Measurements from ENCODE around the gene PTTG1IP2. TPM values are rescaled to one million over a fixed set of nuclear protein-coding genes. Genes with fewer than 3 reads are reported as not detected.

Gene PTTG1IP2
- not detected in 5 replicates for total RNA-seq (2022; extraction: Qiagen RNA extraction)

DNA sequence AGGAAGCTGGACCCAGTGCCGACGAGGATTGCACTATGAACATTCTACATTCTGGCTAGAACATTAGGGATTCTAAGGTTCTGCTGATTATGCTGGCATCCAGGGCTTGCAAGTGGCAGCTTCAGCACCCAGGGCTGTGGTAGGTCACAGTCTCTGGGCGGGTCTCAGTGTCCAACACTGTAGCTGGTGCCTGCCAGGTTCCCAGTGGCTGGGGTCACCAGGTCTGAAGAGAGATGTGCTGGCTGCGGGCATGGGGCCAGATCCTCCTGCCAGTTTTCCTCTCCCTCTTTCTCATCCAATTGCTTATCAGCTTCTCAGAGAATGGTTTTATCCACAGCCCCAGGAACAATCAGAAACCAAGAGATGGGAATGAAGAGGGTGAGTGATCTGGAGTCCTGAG, at the start of gene PTTG1IP2:
Gene PTTG1IP2 (plus strand): TSS at position 86 of the 400 bp plus-strand sequence. CDS start 148 bp downstream, at position 234.

Other genes with a start within 250 kb of the PTTG1IP2 start
- gene CFAP69, start 224.5 kb upstream of the PTTG1IP2 start, total RNA-seq (2022; extraction: Qiagen RNA extraction), result 1.2 to 2.3 TPM (median 2.0 TPM) in 5 replicates
- gene FAM237B, start 148.3 kb upstream of the PTTG1IP2 start, total RNA-seq (2022; extraction: Qiagen RNA extraction), result 0.02 to 0.06 TPM (median 0.03 TPM) in 5 replicates
- 24.3 to 30.4 TPM (median 27.4 TPM) in 5 replicates for gene GTPBP10, start 122.9 kb upstream of the PTTG1IP2 start, total RNA-seq (2022; extraction: Qiagen RNA extraction)
- gene CLDN12, start 66.2 kb upstream of the PTTG1IP2 start, total RNA-seq (2022; extraction: Qiagen RNA extraction), result 24.1 to 37.5 TPM (median 31.6 TPM) in 5 replicates
- 0.07 to 0.61 TPM (median 0.13 TPM) in 5 replicates for gene CDK14, start 126.7 kb downstream of the PTTG1IP2 start, total RNA-seq (2022; extraction: Qiagen RNA extraction)

Measured in A549 treated with dexamethasone at 1 μM for 4 hours (cell line).